ENCODE measurements around the gene CHD5.

Gene CHD5

GRCh38 chr1:6111571-6111970 lies 68.5 kb downstream of the CHD5 start:
- DNase-seq (ENCODE audit: low spot score): no peak

- DNase-seq (ENCODE audit: low spot score): no peak
Observed at GRCh38 chr1:6110326-6110725, 69.8 kb downstream of the CHD5 start.

GRCh38 chr1:6109688-6110087 lies 70.4 kb downstream of the CHD5 start:
- DNase-seq (ENCODE audit: low spot score): no peak

GRCh38 chr1:6108937-6109614 lies 71.0 kb downstream of the CHD5 start:
- peak; percentile 69 for DNase-seq (ENCODE audit: low spot score)

GRCh38 chr1:6108476-6108875 lies 71.6 kb downstream of the CHD5 start:
- DNase-seq (ENCODE audit: low spot score): no peak

GRCh38 chr1:6107409-6108356 lies 72.4 kb downstream of the CHD5 start:
- no peak for DNase-seq (ENCODE audit: low spot score)

GRCh38 chr1:6106977-6107376 lies 73.1 kb downstream of the CHD5 start:
- no peak for DNase-seq (ENCODE audit: low spot score)

GRCh38 chr1:6106321-6106731 lies 73.8 kb downstream of the CHD5 start:
- no peak for DNase-seq (ENCODE audit: low spot score)

GRCh38 chr1:6105763-6106162 lies 74.4 kb downstream of the CHD5 start:
- no peak for DNase-seq (ENCODE audit: low spot score)

- no peak for DNase-seq (ENCODE audit: low spot score)
Observed at GRCh38 chr1:6105218-6105679, 74.9 kb downstream of the CHD5 start.

GRCh38 chr1:6104631-6105030 lies 75.5 kb downstream of the CHD5 start:
- DNase-seq (ENCODE audit: low spot score): no peak

GRCh38 chr1:6103854-6104530 lies 76.1 kb downstream of the CHD5 start:
- no peak for DNase-seq (ENCODE audit: low spot score)

GRCh38 chr1:6103111-6103853 lies 76.8 kb downstream of the CHD5 start:
- DNase-seq (ENCODE audit: low spot score): no peak

- no peak for DNase-seq (ENCODE audit: low spot score)
Observed at GRCh38 chr1:6102532-6102845, 77.6 kb downstream of the CHD5 start.

GRCh38 chr1:6101826-6102531 lies 78.1 kb downstream of the CHD5 start:
- no peak for DNase-seq (ENCODE audit: low spot score)

GRCh38 chr1:6100861-6101783 lies 79.0 kb downstream of the CHD5 start:
- no peak for DNase-seq (ENCODE audit: low spot score)

GRCh38 chr1:6099787-6100765 lies 80.0 kb downstream of the CHD5 start:
- no peak for DNase-seq (ENCODE audit: low spot score)

- DNase-seq (ENCODE audit: low spot score): no peak
Observed at GRCh38 chr1:6099297-6099696, 80.8 kb downstream of the CHD5 start.
